Pancreas (tissue), 10 donors: ENCODE data around the gene TRH. TPM values are rescaled to one million over a fixed set of nuclear protein-coding genes. Genes with fewer than 3 reads are reported as not detected.
A peak's percentile ranks its signal among the peaks of the same experiment; 100 is the strongest.
"Not testable (repeated sequence)": the region's sequence is repeated elsewhere in the genome, so short reads cannot be mapped to it uniquely, and the experiment has no call there.

ENCODE experiments used
- ATAC-seq, 4 donors: fragments of 200-7000 bp; cut with Tn5 transposase; one replicate each; pipeline versions ENCODE4 v1.8.0 to v1.9.1; 2020; ENCODE audit warnings: mild to moderate bottlenecking in 4 of 4, moderate library complexity in 4 of 4
- DNase-seq, 6 donors: peaks; one replicate each; pipeline ENCODE4 v3.0.0-alpha.2; 2020
- FAIRE-seq: peaks from 2 replicates; lab custom pipeline; 2012; peaks lifted over from hg19 to GRCh38; lab: Jason Lieb, UNC
- H3K27ac ChIP-seq, 4 donors: fragments of 200-600 bp; sonication (generic); 1 replicate in 3 of 4; 2 replicates in 1 of 4; pipeline versions ENCODE4 v1.5.0 to v1.8.0; 2020
- H3K27me3 ChIP-seq, 4 donors: fragments of 200-600 bp; one replicate each; pipeline ENCODE4 v1.8.0; 2021
- H3K36me3 ChIP-seq, 3 donors: fragments of 200-600 bp; sonication (generic) in 1 of 3; one replicate each; pipeline versions ENCODE4 v1.5.0 to v1.8.0; 2020 to 2021
- H3K4me1 ChIP-seq, 3 donors: fragments of 200-600 bp; one replicate each; pipeline ENCODE4 v1.8.0; 2021
- H3K4me3 ChIP-seq, 4 donors: fragments of 200-600 bp; sonication (generic) in 2 of 4; one replicate each; pipeline versions ENCODE4 v1.5.0 to v1.8.0; 2020 to 2021
- H3K9me3 ChIP-seq, 4 donors: fragments of 200-600 bp; one replicate each; pipeline ENCODE4 v1.8.0; 2021
- WGBS, 2 donors: extraction: QIAGEN DNeasy Blood & Tissue Kit; methylation state at CpG; one replicate each; pipeline ENCODE4 v1.1.7; 2013; 5-methylcytosine and 5-hydroxymethylcytosine counted together
- intact Hi-C, 3 donors: fragments of 100-400 bp; cut with DNase I; formaldehyde crosslinking; loops; one replicate each; pipeline versions ENCODE4 v1.11.1 to v1.14.2; 2022
- polyA plus RNA-seq, 2 donors: library from polyadenylated mRNA; stranded (reverse); fragments of 200-250 nt; gene quantifications; one replicate each; pipeline ENCODE4 v1.2.3, GENCODE V29; 2013
- total RNA-seq, 6 donors: library from RNA; stranded (reverse); fragmentation: NEBNext Ultra II Directional in 4 of 6; extraction: Animal tissue kit (Norgen Biotek cat#: 25700) in 4 of 6; gene quantifications; one replicate each; pipeline versions ENCODE4 v1.2.1 to v1.2.4, GENCODE V29; 2021 to 2023
- TF ChIP-seq, protein P1 (sequence below), 4 donors: fragments of 200-600 bp; sonication (generic) in 3 of 4; IDR thresholded peaks; one replicate each; pipeline versions ENCODE4 v1.5.0 to v1.8.0; 2021; ENCODE audit warnings: antibody characterized with exemption in 4 of 4
- donor health status: healthy with polysubstance abuse.
- donor health status: DM: no; HTN: no; CAD: no; lungs with moderate emphysema.
- donor health status: DM: no; HTN: no; CAD: no.
- donor health status: control.
- donor health status: control.
- donor health status: Bipolar disorder and iron deficiency.
- donor health status: DM: yes; HTN: yes; CAD: no.
- donor health status: DM: no; HTN: no; CAD: no.
- donor health status: DM: no; HTN: no; CAD: no.
- donor health status: DM: yes; HTN: yes; CAD: no.

The TRH gene
- total and polyA plus RNA-seq, 8 donors, result not detected

DNA sequence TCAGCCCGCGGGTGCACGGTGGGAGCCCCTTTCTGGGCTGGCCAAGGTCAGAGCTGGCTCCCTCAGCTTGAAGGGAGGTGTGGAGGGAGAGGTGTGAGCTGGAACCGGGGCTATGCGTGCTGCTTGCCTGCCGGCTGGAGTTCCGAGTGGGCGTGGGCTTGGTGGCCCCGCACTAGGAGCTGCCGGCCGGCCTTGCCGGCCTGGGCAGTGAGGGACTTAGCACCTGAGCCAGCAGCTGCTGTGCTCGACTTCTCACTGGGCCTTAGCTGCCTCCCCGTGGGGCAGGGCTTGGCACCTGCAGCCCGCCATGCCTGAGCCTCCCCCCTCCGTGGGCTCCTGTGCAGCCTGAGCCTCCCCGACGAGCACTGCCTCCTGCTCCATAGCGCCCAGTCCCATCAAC is 36.0 kb downstream of the TRH start:
- no peak for DNase-seq
- intact Hi-C loops, result no loop called here
- Histone ChIP-seq H3K4me3 (no peak overlapping the region), H3K27me3 (no peaks in the 10 kb centered on the region), H3K4me1 (no peaks in the 10 kb centered on the region), H3K27ac (no peak overlapping the region), H3K9me3 (no peaks in the 10 kb centered on the region), H3K36me3 (no peaks in the 10 kb centered on the region)
- no peak for FAIRE-seq
- ATAC-seq, result no peak
- TF ChIP-seq, protein P1, sequence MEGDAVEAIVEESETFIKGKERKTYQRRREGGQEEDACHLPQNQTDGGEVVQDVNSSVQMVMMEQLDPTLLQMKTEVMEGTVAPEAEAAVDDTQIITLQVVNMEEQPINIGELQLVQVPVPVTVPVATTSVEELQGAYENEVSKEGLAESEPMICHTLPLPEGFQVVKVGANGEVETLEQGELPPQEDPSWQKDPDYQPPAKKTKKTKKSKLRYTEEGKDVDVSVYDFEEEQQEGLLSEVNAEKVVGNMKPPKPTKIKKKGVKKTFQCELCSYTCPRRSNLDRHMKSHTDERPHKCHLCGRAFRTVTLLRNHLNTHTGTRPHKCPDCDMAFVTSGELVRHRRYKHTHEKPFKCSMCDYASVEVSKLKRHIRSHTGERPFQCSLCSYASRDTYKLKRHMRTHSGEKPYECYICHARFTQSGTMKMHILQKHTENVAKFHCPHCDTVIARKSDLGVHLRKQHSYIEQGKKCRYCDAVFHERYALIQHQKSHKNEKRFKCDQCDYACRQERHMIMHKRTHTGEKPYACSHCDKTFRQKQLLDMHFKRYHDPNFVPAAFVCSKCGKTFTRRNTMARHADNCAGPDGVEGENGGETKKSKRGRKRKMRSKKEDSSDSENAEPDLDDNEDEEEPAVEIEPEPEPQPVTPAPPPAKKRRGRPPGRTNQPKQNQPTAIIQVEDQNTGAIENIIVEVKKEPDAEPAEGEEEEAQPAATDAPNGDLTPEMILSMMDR (IDR thresholded peaks at IDR 0.05), result no peak
- WGBS, 2 donors, result 80 to 83% methylated on average over 18 to 19 of the region's 19 CpGs

DNA sequence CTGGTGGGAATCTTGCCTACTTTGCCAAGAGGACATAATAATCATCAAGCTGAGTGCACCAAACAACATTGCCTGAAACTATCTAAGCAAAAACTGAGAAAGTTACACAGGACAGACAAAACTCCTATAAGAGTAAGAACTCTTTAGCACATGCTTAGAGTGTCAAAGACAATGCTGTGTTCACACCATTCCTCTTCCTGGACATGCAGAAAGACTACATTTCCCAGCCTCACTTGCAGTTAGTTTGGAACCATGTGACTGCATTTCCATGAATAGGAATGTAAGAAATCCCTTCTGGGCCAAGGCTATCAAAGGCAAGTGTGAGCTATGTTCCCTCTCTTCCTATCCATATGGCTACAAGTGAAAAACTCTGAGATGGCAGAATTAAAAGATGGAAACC is 37.6 kb downstream of the TRH start:
- H3K27ac ChIP-seq, DNase-seq, H3K36me3 ChIP-seq, H3K27me3 ChIP-seq, H3K4me1 ChIP-seq, FAIRE-seq, H3K9me3 ChIP-seq, intact Hi-C loops, H3K4me3 ChIP-seq, ATAC-seq: not testable (repeated sequence)

DNA sequence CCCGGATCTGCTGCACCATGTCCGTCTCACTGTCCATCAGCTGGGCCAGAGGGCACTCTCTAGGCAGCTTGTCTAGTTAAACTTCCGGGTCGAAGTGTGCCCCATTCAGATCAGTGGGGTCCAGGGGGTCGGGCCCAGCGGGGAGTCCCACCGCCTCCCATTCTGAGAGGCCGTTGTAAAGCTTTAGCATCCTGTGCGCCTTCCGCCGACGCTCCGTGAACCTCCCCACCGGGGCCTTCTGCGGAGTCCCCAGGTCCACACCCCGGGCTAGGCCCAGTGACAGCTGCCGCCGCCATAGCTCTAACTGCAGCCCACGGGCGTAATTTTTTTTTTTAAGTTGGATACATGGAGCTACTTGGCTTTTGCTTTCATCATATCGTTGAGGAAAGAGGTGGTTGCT is 38.7 kb downstream of the TRH start:
- H3K9me3 ChIP-seq, H3K27ac ChIP-seq, ATAC-seq, H3K27me3 ChIP-seq, H3K4me1 ChIP-seq, FAIRE-seq, H3K4me3 ChIP-seq, DNase-seq, intact Hi-C loops, H3K36me3 ChIP-seq: not testable (repeated sequence)
- WGBS, 2 donors, result 84 to 90% methylated on average over 21 of the region's 21 CpGs

DNA sequence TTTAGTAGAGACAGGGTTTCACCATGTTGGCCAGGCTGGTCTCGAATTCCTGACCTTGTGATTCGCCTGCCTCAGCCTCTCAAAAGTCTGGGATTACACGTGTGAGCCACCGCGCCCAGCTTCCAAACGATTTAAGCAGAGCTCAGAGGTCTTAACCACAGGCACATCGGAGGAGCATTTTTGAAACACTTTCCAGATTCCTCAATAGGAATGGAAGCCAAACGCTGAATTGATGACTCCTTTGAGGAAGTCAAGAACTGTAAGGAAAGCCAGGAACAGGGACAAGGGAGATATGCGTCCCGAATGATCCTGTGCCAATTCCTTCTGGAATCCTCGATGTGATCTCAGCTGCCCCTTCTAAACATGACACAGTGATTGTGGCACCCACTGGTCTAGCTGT is 40.0 kb downstream of the TRH start:
- H3K36me3 ChIP-seq, result no peaks in the 10 kb centered on the region
- ATAC-seq, result no peak
- H3K9me3 ChIP-seq, result no peaks in the 10 kb centered on the region
- TF ChIP-seq, protein P1 (IDR thresholded peaks at IDR 0.05), result no peak
- H3K4me1 ChIP-seq, result no peaks in the 10 kb centered on the region
- DNase-seq, result no peak
- H3K4me3 ChIP-seq, result no peak overlapping the region
- WGBS, 2 donors, result 68 to 72% methylated on average over 11 of the region's 11 CpGs
- FAIRE-seq, result no peak
- intact Hi-C loops, result no loop called here
- H3K27me3 ChIP-seq, result no peaks in the 10 kb centered on the region
- H3K27ac ChIP-seq, result no peak overlapping the region

DNA sequence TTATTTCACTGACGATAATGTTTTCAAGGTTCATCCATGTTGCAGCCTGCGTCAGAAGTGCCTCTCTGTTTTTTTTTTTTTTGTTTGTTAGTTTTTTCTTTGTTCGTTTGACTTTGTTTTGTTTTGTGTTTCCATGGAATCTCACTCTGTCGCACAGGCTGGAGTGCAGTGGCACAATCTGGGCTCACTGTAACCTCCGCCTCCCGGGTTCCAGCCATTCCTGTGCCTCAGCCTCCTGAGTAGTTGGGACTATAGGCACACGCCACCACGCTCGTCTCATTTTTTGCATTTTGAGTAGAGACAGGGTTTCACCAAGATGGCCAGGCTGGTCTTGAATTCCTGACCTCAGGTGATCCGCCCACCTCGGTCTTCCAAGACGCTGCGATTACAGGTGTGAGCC is 43.1 kb downstream of the TRH start:
- 63 to 68% methylated on average over 13 of the region's 13 CpGs for WGBS, 2 donors
- H3K27me3 ChIP-seq, H3K4me3 ChIP-seq, ATAC-seq, H3K36me3 ChIP-seq, DNase-seq, FAIRE-seq, H3K9me3 ChIP-seq, H3K4me1 ChIP-seq, H3K27ac ChIP-seq, intact Hi-C loops: not testable (repeated sequence)

DNA sequence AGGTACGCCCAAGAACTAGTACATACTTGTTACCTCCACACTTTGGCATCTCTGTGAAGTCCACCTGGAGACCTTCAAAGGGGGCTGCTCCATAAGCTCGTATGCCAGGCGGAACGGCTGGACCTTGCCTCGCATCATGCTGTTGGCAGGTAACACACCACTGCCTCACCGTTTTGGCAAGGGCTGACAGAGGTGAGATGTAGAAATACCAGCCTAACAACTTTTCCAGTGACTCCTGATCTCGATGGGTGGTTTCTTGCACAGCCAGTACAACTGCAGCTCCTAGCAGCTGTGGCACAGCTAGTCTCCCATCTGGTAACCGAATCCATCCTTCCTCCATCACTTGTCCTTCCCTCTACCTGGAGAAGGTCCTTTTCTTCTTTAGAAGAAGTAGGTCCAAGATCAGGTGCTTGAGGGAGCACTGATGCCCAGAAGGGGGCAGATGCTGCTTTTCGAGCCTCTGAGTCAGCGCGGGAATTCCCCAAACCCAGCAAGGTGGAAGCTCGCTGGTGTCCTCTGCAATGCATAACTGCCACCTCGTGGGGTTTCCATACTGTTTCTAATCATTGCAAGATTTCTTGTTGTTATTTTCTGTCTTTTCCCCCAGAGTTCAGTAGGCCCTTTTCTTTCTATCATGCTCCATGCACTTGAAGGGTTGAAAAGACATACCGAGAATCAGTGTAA is 51.8 kb downstream of the TRH start:
- WGBS, 2 donors, result 40 to 45% methylated on average over 12 to 13 of the region's 14 CpGs
- intact Hi-C loops, FAIRE-seq, ATAC-seq, H3K4me1 ChIP-seq, H3K4me3 ChIP-seq, H3K27me3 ChIP-seq, H3K36me3 ChIP-seq, H3K27ac ChIP-seq, H3K9me3 ChIP-seq: not testable (repeated sequence)
- peak in 3 of 6 donors; percentile 11 to 54 (median 40) for DNase-seq

DNA sequence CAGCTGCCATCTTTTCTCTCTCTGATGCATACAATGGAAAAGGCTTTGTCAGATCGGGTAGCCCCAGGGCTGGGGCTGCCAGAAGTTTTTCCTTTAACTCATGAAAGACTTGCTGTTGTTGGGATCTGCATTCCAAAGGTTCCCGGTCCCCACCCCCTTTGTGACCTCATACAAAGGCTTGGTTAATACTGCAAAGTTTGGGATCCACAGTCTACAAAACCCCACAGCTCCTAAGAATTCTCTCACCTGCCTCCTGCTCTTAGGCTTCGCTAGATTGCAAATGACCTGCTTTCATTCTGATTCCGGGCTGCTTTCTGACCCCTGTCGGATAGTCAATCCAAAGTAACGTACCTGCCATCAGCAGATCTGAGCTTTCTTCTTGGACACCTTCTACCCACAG is 52.9 kb downstream of the TRH start:
- FAIRE-seq, H3K36me3 ChIP-seq, H3K4me1 ChIP-seq, H3K9me3 ChIP-seq, DNase-seq, H3K4me3 ChIP-seq, H3K27ac ChIP-seq, intact Hi-C loops, H3K27me3 ChIP-seq, ATAC-seq: not testable (repeated sequence)
- 63 to 78% methylated on average over 5 of the region's 6 CpGs for WGBS, 2 donors

Other genes starting within 250 kb of the TRH start
- gene TMCC1, start 81.0 kb upstream of the TRH start, total RNA-seq, result 10 to 100 TPM; 15.4 to 27.5 (median 19.4) TPM
- 1 to 10 TPM; 5.6 to 5.8 TPM for gene TMCC1, start 81.0 kb upstream of the TRH start, polyA plus RNA-seq
- under 1 TPM in 4 of 6 donors, not detected in 2; 0.28 to 0.88 (median 0.61) TPM for gene ALG1L2, start 107.1 kb downstream of the TRH start, total RNA-seq
- gene ALG1L2, start 107.1 kb downstream of the TRH start, polyA plus RNA-seq, result not detected